K562 (cell line): Measurements from ENCODE around the gene AIM2.

Experiments used
- CTCF ChIP-seq, 3 experiments: IDR thresholded peaks in 2 of 3; conservative IDR thresholded peaks in 1 of 3; 2 replicates each; pipeline ENCODE4 v1.5.1; 2011 to 2012; ENCODE audit warnings: low read length in 3 of 3, mild to moderate bottlenecking in 3 of 3, control low read depth in 2 of 3, improper control_type of control experiment in 1 of 3, inconsistent platforms in 1 of 3, low read depth in 1 of 3, mixed read lengths in 1 of 3, moderate library complexity in 1 of 3; ENCODE audit not compliant: insufficient read depth in 2 of 3
- EZH2 ChIP-seq: IDR thresholded peaks from 2 replicates; pipeline ENCODE4 v1.6.1; 2012; ENCODE audit warnings: low read depth, mild to moderate bottlenecking, inconsistent platforms, low read length, borderline replicate concordance
- HINFP ChIP-seq: fragments of 450-650 bp; conservative IDR thresholded peaks from 2 replicates; pipeline ENCODE4 v1.6.1; 2016; ENCODE audit warnings: missing genetic modification characterization, low read depth, mild to moderate bottlenecking, control low read depth, missing compliant biosample characterization
- JUN ChIP-seq, 2 experiments: sonication (generic) in 1 of 2; formaldehyde crosslinking in 1 of 2; IDR thresholded peaks; 2 replicates each; pipeline versions ENCODE4 v1.6.1 to v1.8.0; 2012 to 2022; ENCODE audit warnings: borderline replicate concordance in 2 of 2, mild to moderate bottlenecking in 2 of 2, improper control_type of control experiment in 1 of 2, low read depth in 1 of 2, low read length in 1 of 2, missing genetic modification reagents in 1 of 2
- MED1 ChIP-seq: sonication (generic); formaldehyde crosslinking; IDR thresholded peaks from 2 replicates; pipeline ENCODE4 v1.8.1; 2023; ENCODE audit warnings: missing genetic modification reagents, borderline replicate concordance
- NR1H2 ChIP-seq: sonication (generic); formaldehyde crosslinking; IDR thresholded peaks from 2 replicates; pipeline ENCODE4 v1.4.0; 2020; ENCODE audit warnings: mild to moderate bottlenecking, missing genetic modification reagents
- RAD21 ChIP-seq, 2 experiments: fragments of 250-450 bp in 1 of 2; fragments of 450-650 bp in 1 of 2; sonication (Bioruptor Pico) in 1 of 2; formaldehyde crosslinking in 1 of 2; IDR thresholded peaks in 1 of 2; conservative IDR thresholded peaks in 1 of 2; 2 replicates each; pipeline versions ENCODE4 v1.4.0 to v1.8.0; 2020 to 2022; ENCODE audit warnings: mild to moderate bottlenecking in 2 of 2, moderate library complexity in 1 of 2
- ZNF212 ChIP-seq: fragments of 450-650 bp; formaldehyde crosslinking; IDR thresholded peaks from 2 replicates; pipeline ENCODE4 v1.4.0; 2020; ENCODE audit warnings: mild to moderate bottlenecking
- TF ChIP-seq, protein P1 (sequence below): sonication (generic); formaldehyde crosslinking; IDR thresholded peaks from 2 replicates; pipeline ENCODE4 v1.8.0; 2022; ENCODE audit warnings: mild to moderate bottlenecking, low read depth, missing genetic modification reagents

DNA sequence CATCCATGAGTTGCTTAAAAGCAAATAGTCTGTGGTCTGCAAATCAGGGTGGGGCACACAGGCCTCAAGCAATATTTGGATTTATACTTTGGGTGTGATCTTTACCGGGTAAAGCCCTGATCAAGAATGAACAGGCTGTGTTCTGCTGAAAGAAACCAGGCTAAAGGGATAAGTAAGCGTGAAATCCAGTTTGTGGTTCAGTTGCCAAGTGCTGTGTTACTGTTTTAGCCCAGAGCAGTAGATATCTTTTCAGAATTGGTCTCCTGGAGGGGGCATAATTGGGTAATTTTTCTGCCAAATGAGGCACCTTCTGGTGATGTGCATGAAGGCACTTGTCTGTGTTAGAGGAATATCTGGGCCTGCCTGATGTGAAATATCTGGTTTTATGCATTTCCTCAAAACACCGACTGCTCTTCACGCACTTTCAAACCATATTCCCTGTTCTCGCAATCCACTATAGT is 21.4 kb downstream of the AIM2 start:
- TF ChIP-seq RAD21 (CRISPR knock-in tag; conservative IDR thresholded peaks at IDR 0.05 in 1 of 2, IDR thresholded peaks at IDR 0.05 in 1 of 2) (no peak), CTCF (IDR thresholded peaks at IDR 0.05 in 2 of 3, conservative IDR thresholded peaks at IDR 0.05 in 1 of 3; ENCODE audit: insufficient read depth in 2 of 3, low read depth in 1 of 3, low read length in 3 of 3) (no peak), MED1 (no peak), EZH2 (no peak), ZNF212 (CRISPR knock-in tag) (no peak), HINFP (no peak), JUN (IDR thresholded peaks at IDR 0.05; ENCODE audit: borderline replicate concordance, low read depth, low read length) (no peak), JUN (CRISPR knock-in tag; IDR thresholded peaks at IDR 0.05; ENCODE audit: borderline replicate concordance) (no peak), NR1H2 (no peak)
- TF ChIP-seq, protein P1, sequence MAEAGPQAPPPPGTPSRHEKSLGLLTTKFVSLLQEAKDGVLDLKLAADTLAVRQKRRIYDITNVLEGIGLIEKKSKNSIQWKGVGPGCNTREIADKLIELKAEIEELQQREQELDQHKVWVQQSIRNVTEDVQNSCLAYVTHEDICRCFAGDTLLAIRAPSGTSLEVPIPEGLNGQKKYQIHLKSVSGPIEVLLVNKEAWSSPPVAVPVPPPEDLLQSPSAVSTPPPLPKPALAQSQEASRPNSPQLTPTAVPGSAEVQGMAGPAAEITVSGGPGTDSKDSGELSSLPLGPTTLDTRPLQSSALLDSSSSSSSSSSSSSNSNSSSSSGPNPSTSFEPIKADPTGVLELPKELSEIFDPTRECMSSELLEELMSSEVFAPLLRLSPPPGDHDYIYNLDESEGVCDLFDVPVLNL (CRISPR knock-in tag), result no peak
